ENCODE measurements around the gene AMH.
A peak's percentile ranks its signal among the peaks of the same experiment; 100 is the strongest.
"Not testable (repeated sequence)": the region's sequence is repeated elsewhere in the genome, so short reads cannot be mapped to it uniquely, and the experiment has no call there.

The AMH gene

GRCh38 chr19:2281265-2282061 lies 32.3 kb downstream of the AMH start:
- FAIRE-seq; DNase-seq (ENCODE audit: extremely low spot score, insufficient read length, low read depth): not testable (repeated sequence)

GRCh38 chr19:2282062-2282861 lies 33.1 kb downstream of the AMH start, which contains the start of gene PEAK3:
PEAK3 (minus strand) TSS chr19:2282175; CDS start chr19:2280931, 1,244 bp downstream.
- FAIRE-seq (peak; percentile 72), DNase-seq (ENCODE audit: extremely low spot score, insufficient read length, low read depth) (no peak)

- no peak for FAIRE-seq
Observed at GRCh38 chr19:2282862-2283237, 33.7 kb downstream of the AMH start.

GRCh38 chr19:2283835-2284507 lies 34.8 kb downstream of the AMH start:
- no peak for DNase-seq (ENCODE audit: extremely low spot score, insufficient read length, low read depth)
- FAIRE-seq: no peak

More at GRCh38 chr19:2282862-2283237, 33.7 kb downstream of the AMH start:
- DNase-seq (ENCODE audit: extremely low spot score, insufficient read length, low read depth): no peak

GRCh38 chr19:2286402-2287140 lies 37.4 kb downstream of the AMH start:
- FAIRE-seq (no peak), DNase-seq (ENCODE audit: extremely low spot score, insufficient read length, low read depth) (no peak)

GRCh38 chr19:2287585-2288337 lies 38.6 kb downstream of the AMH start:
- FAIRE-seq (peak; percentile 42), DNase-seq (ENCODE audit: extremely low spot score, insufficient read length, low read depth) (no peak)

- FAIRE-seq: no peak
Observed at GRCh38 chr19:2288338-2288817, 39.3 kb downstream of the AMH start.

GRCh38 chr19:2288818-2289713 lies 39.9 kb downstream of the AMH start:
- FAIRE-seq (peak; percentile 5), DNase-seq (ENCODE audit: extremely low spot score, insufficient read length, low read depth) (no peak)

More at GRCh38 chr19:2288338-2288817, 39.3 kb downstream of the AMH start:
- no peak for DNase-seq (ENCODE audit: extremely low spot score, insufficient read length, low read depth)

- peak; percentile 72 for DNase-seq (ENCODE audit: extremely low spot score, insufficient read length, low read depth)
- FAIRE-seq: peak; percentile 95
Observed at GRCh38 chr19:2289714-2290435, 40.8 kb downstream of the AMH start.

GRCh38 chr19:2290441-2291184 lies 41.5 kb downstream of the AMH start:
- FAIRE-seq (no peak), DNase-seq (ENCODE audit: extremely low spot score, insufficient read length, low read depth) (no peak)

- FAIRE-seq (no peak), DNase-seq (ENCODE audit: extremely low spot score, insufficient read length, low read depth) (no peak)
Observed at GRCh38 chr19:2291185-2291751, 42.1 kb downstream of the AMH start.

GRCh38 chr19:2294687-2295335 lies 45.7 kb downstream of the AMH start:
- DNase-seq (ENCODE audit: extremely low spot score, insufficient read length, low read depth) (no peak), FAIRE-seq (no peak)

GRCh38 chr19:2296141-2296540 lies 47.0 kb downstream of the AMH start:
- FAIRE-seq (no peak), DNase-seq (ENCODE audit: extremely low spot score, insufficient read length, low read depth) (no peak)

GRCh38 chr19:2300533-2300932 lies 51.4 kb downstream of the AMH start:
- FAIRE-seq (no peak), DNase-seq (ENCODE audit: extremely low spot score, insufficient read length, low read depth) (no peak)

Data from GM18507 (cell line).